SHP77 (cell line): ENCODE results near the gene PHF21B.

ENCODE experiments used
- DNase-seq, 2 experiments: peaks; one replicate each; lab custom pipeline; 2025; lab: John Stamatoyannopoulos, UW

Gene PHF21B

GRCh38 chr22:44956840-44957767, 52.7 kb downstream of the PHF21B start:
- no peak for DNase-seq

- DNase-seq, result no peak
Observed at GRCh38 chr22:44955102-44955501, 54.7 kb downstream of the PHF21B start.

- no peak for DNase-seq
Observed at GRCh38 chr22:44954149-44954548, 55.7 kb downstream of the PHF21B start.

DNA sequence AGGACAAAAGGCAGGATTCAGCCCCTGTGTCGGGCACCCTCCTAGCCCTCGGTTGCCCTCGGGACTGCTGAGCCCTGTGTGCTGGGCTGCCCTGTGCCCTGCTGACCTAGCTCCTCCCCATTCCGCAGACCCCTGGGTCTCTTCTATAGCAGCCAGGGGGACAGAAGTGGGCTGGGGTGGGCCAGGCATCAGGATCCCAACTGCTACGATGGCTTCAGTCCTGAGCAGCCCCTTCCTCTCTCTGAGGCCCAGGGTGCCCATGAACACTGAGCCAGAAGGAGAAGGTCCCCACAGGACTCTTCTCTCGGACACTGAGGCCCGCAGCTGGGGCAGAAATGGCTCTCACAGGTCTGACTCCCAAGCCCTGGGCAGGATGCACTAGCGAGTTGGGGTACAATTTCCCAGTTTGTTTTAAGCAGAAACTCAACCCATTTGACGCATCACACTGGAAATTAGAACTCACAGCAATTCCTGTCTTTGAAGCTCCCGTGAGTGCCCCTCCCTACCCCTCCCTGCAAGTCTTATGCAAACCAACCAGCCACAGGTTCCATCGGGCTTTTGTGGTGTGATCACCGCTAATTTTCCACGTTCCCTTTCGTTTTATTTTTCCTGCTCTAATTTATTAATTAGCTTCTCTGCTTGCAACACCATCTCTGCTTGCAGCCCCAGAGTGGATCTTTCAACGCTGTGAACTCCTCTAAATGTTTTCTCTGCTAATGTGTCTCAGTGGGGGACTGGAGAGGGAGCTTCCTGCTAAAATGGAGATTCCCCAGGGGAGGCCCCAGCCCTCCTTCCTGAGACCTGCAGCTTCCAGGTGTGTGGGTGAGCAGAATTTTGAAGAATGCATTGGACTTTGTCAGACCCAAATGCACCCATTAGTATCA, 56.7 kb downstream of the PHF21B start:
- DNase-seq, result no peak

DNA sequence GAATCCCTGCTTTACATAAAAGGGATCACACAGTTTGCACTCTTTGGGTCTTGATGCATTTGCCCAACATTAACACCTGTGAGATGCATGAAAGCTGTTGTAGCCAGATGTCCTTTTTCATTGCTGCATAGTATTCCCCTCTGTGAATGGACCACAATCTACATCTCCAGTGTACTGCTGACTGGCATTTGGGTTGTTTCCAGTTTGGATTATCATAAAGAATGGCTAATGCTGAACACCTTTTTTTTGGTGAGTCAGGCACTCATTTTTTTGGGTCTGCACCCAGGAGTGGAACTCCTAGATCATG, 58.3 kb downstream of the PHF21B start:
- DNase-seq, result no peak

GRCh38 chr22:44950806-44951509, 58.8 kb downstream of the PHF21B start:
- no peak for DNase-seq

- DNase-seq, result no peak
Observed at GRCh38 chr22:44947846-44948245, 62.0 kb downstream of the PHF21B start.

DNA sequence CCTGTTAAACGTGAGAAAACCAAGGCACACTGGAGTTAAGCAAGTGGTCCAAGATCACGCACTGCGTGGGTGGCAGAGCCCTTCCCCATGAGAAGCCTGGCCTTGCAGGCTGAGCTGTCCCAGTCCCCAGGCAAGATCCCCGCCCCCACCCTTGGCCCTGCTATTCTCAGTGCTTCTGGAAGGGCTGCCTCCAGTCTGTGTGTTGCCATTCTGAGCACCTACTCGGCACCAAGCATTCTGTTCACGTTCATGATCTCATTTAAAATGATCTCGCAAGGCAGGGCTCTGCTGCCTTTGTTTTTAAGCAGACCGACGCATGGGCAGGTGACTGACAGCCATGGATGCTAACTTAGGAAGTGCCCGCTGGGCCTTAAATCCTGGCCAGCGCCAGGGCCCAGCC, 62.8 kb downstream of the PHF21B start:
- no peak for DNase-seq

- no peak for DNase-seq
Observed at GRCh38 chr22:44944883-44945601, 64.8 kb downstream of the PHF21B start.

DNA sequence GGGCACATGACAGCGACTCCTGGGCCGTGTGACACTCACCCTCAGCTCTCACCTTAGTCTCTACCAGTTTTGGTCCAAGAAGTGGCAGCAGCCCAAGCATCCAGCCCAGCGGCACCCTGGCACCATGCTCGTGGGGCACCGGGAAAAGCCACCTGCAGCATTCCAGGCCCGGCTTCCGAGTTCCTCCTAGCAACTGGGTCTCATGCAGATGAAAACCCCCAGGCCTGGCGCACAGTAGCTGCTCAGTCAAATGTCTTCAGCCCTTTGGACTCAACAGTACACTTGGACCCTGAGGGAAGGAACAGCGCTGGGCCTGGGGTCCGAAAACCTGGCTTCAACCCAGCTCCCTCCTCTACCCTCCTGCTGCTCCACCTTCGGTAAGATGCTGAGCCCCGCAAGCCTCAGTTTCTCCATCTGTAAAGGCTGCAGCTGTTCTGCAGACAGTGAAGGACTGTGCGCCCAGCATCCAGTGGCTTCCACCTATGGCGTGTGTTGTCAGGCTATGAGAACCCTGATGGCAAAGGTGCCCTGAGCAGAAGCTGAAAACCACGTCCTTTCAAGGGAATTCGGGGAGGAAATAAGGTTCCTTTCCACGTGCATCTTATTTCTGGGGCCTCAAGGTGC, 66.0 kb downstream of the PHF21B start:
- no peak for DNase-seq

DNA sequence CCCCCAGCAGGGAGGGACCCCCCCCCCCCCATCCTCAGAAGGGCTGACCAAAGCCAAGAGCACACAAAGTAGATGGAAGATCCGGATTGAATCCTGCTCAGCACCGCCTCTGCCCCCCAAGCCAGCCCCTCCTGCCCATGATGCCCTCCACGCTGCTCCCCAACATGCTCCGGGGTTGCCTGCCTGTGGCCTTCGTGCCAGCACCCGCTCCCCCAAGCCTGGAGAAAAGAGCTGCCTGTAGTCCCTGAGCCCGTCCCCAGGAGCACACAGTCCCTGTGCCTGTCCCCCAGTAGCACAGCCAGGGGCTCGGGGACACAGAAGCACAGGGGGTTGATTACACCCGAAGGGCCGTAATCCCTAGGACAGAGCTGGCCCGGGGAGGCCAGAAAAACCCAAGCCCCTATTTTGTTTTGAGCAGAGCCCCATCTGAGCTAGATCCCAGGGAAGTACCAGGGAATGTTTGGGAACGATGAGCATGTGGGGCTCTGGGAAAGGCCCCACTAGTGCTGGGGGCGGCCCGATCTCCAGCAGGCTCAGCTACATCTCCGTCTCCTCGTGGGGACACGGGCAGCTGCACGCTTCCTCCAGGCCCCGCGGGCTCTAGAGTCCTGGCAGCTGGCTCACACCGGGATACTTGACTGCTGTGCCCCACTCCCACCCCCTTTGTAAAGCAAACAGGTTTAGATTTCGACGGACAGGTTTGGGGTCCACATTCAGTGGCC, 66.7 kb downstream of the PHF21B start:
- DNase-seq, result no peak

DNA sequence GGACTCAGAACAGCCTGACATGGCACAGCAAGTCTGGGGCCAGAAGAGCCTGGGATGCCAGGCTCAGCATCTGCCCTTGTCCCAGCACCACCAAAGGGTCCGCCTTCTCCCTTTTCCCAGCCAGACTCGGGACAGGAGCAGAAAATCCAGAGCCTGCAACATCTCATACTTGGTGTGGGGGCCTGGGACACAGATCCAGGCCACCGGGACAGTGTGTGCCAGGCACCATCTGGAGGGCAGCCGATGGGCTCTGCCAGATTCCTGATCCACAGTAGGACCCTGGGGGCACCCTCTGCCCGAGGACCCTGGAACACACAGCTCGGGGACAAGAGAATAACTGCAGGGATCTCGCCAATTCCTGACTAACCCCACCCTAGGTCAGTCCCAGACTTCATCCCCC, 67.7 kb downstream of the PHF21B start:
- no peak for DNase-seq

- no peak for DNase-seq
Observed at GRCh38 chr22:44941207-44941606, 68.6 kb downstream of the PHF21B start.

DNA sequence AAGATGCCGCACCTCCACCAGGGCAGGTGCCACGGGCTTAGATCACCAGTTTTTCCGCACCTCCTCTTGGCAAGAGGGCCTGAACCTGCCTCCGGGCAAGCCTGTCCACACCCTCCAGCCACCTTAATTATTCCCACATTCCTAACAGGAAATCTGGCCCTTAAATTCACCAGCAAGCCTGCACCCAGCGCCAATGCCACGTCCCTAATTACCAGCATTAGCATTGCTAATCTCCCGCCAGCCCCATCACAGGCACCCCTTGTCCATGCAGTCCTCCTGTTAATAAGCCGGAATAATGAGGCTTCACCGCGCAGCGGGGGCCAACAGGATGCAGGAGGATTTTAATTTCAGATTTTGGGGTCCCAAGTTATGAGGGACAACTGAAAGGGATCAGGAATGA, 69.7 kb downstream of the PHF21B start:
- no peak for DNase-seq

DNA sequence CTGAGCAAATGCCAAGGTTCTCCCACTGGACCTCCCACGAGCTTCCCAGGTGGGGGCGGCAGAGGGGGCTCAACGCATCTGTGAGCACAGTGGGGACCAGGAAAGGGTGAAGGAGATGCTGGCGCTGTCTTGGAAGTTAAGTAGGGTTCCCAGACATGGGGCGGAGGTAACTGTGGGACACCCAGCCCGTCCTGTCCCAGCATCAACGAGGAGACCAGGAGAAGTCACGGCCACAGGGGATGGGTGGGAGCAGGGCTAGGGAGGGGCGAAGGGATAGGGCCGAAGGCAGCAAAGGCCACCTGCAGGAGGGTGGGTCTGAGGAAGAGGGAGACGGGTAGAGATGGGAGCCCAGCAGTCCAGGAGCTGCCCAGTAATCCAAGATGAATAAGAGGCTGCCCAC, 70.4 kb downstream of the PHF21B start:
- no peak for DNase-seq

- DNase-seq, result no peak
Observed at GRCh38 chr22:44938886-44939285, 70.9 kb downstream of the PHF21B start.

DNA sequence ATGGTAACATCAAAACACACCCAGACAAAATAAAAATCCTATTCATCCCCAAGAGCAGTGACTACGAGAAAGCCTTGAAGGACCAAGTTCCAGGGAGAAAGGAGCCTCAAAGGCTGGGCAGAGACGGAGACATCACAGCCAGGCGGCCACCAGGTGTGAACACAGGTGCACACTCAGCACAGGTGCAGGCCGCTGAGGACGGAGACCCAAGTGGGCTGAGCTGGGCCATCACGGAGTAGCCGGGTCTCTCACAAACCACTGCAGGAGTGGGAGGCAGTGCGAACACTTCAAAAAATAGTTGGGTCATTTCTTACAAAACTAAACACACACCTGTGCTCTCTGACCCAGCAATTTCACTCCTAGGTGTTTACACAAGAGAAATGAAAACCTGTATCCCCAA, 72.6 kb downstream of the PHF21B start:
- no peak for DNase-seq

DNA sequence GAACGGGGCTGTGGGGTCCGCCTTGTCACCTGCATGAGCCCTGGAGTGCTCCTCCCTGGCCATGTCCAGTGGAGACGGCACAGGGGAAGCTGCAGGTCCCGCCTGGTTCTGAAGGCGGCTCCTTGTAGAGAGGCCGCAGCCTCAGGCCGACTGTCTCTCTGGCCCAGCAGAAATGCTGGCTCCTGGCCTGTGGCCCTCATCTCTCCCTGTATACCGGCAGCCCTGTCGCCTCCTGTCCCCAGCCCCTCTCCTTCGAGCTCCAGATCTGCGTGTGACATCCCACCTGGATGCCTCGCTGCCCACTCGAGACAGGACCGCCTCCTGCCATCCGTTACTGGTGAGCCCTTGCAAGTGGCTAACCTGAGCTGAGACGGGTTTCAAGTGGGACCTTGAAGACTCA, 73.6 kb downstream of the PHF21B start:
- DNase-seq, result no peak

GRCh38 chr22:44935724-44936123, 74.1 kb downstream of the PHF21B start:
- DNase-seq, result no peak

DNA sequence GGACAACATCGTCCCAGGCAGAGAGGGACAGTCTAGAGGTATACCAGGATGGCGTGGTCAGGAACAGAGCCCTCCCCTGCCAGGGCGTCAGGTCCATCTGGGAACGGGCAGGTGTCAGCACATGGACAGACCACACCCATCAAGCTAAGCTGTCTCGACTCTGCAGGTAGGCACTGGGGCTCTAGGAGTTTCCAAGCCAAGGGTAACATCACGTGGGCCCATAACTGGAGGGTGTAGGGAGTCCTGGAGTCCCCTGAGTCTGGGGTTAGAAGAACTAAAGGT, 75.4 kb downstream of the PHF21B start:
- no peak for DNase-seq
